Endothelial cell of umbilical vein (primary cell): ENCODE measurements around the gene ADAMTS14. TPM values are rescaled to one million over a fixed set of nuclear protein-coding genes. Genes with fewer than 3 reads are reported as not detected.

Experiments
- BruUV-seq: library from RNA; stranded (reverse); fragments of 400-500 nt; replicated peaks from 2 replicates; lab custom pipeline; 2021; lab: Mats Ljungman, UMichigan
- CTCF ChIA-PET: fragments of 300-600, 350-600 bp; sonication (Branson Sonifier 250); formaldehyde crosslinking; loops from one replicate; lab custom pipeline; 2021; ENCODE audit warnings: antibody characterized with exemption, inconsistent platforms; lab: Charles Lee
- POLR2A ChIA-PET: fragments of 300-600, 350-600 bp; sonication (Branson Sonifier 250); formaldehyde crosslinking; loops from one replicate; lab custom pipeline; 2021; ENCODE audit warnings: antibody characterized with exemption, inconsistent platforms; lab: Charles Lee
- DNase-seq: peaks from one replicate; pipeline ENCODE4 v3.0.0-alpha.2; 2011; ENCODE audit warnings: low read depth, low spot score
- FAIRE-seq: peaks from 2 replicates; lab custom pipeline; 2011; peaks lifted over from hg19 to GRCh38; lab: Jason Lieb, UNC
- H2AFZ ChIP-seq: 2 replicates; pipeline ENCODE4 v1.6.0; 2012; ENCODE audit warnings: low read depth, low read length, control low read depth, inconsistent platforms
- H3K27ac ChIP-seq: 2 replicates; pipeline ENCODE4 v1.5.1; 2011; ENCODE audit warnings: low read depth, mild to moderate bottlenecking, control low read depth, low read length, moderate library complexity; ENCODE audit not compliant: insufficient read depth
- H3K27me3 ChIP-seq, 2 experiments: 2 replicates each; pipeline versions ENCODE4 v1.6.0 to v1.6.1; 2011; ENCODE audit warnings: low read length in 2 of 2, mixed read lengths in 1 of 2; ENCODE audit not compliant: control insufficient read depth in 2 of 2, insufficient read depth in 2 of 2
- H3K36me3 ChIP-seq, 2 experiments: 2 replicates in 1 of 2; 3 replicates in 1 of 2; pipeline ENCODE4 v1.5.1; 2011; ENCODE audit warnings: low read length in 2 of 2, mild to moderate bottlenecking in 1 of 2, moderate library complexity in 1 of 2; ENCODE audit not compliant: control insufficient read depth in 2 of 2, insufficient read depth in 2 of 2; ENCODE audit errors: extremely low read depth in 1 of 2
- H3K4me1 ChIP-seq: 3 replicates; pipeline ENCODE4 v1.5.1; 2011; ENCODE audit warnings: mild to moderate bottlenecking, low read length; ENCODE audit not compliant: control insufficient read depth, insufficient read depth; ENCODE audit errors: extremely low read depth
- H3K4me2 ChIP-seq: 2 replicates; pipeline ENCODE4 v1.6.1; 2011; ENCODE audit warnings: low read length, control low read depth, mixed read lengths; ENCODE audit not compliant: insufficient read depth
- H3K4me3 ChIP-seq, 3 experiments: fragments of 200-600 bp in 1 of 3; sonication (generic), shearing (Covaris generic) in 1 of 3; replicated peaks in 1 of 3; 2 replicates each; pipeline ENCODE4 v1.5.1; 2011 to 2016; ENCODE audit warnings: control low read depth in 3 of 3, low read length in 3 of 3, mild to moderate bottlenecking in 2 of 3, inconsistent platforms in 1 of 3, low read depth in 1 of 3, moderate library complexity in 1 of 3; ENCODE audit not compliant: insufficient read depth in 1 of 3
- H3K79me2 ChIP-seq: 2 replicates; pipeline ENCODE4 v1.6.0; 2012; ENCODE audit warnings: low read length, inconsistent platforms; ENCODE audit not compliant: control insufficient read depth, insufficient read depth
- H3K9ac ChIP-seq: replicated peaks from 2 replicates; pipeline ENCODE3; 2011; ENCODE audit warnings: low read length, control low read depth; ENCODE audit not compliant: insufficient read depth; ENCODE audit errors: extremely low read depth
- H3K9me1 ChIP-seq: replicated peaks from 3 replicates; pipeline ENCODE4 v1.6.0; 2011; ENCODE audit warnings: mild to moderate bottlenecking, low read length; ENCODE audit not compliant: control insufficient read depth, insufficient read depth; ENCODE audit errors: extremely low read depth
- H3K9me3 ChIP-seq: replicated peaks from 2 replicates; pipeline ENCODE4 v1.5.1; 2012; ENCODE audit warnings: low read length, inconsistent platforms; ENCODE audit not compliant: control insufficient read depth, insufficient read depth
- H4K20me1 ChIP-seq: replicated peaks from 2 replicates; pipeline ENCODE3; 2011; ENCODE audit warnings: mild to moderate bottlenecking, low read length; ENCODE audit not compliant: control insufficient read depth, insufficient read depth; ENCODE audit errors: extremely low read depth
- EZH2 ChIP-seq: IDR thresholded peaks from 2 replicates; pipeline ENCODE4 v1.6.1; 2012; ENCODE audit warnings: borderline replicate concordance, low read depth, mild to moderate bottlenecking, moderate library complexity, low read length, inconsistent platforms; ENCODE audit not compliant: severe bottlenecking
- FOS ChIP-seq: IDR thresholded peaks from 2 replicates; pipeline ENCODE4 v1.6.1; 2011; ENCODE audit warnings: mild to moderate bottlenecking, low read length, moderate library complexity, borderline replicate concordance; ENCODE audit not compliant: insufficient read depth
- GATA2 ChIP-seq: IDR thresholded peaks from 2 replicates; pipeline ENCODE4 v1.7.0; 2011; ENCODE audit warnings: low read depth, mild to moderate bottlenecking, moderate library complexity, mixed read lengths, low read length; ENCODE audit not compliant: insufficient read length, insufficient read depth
- JUN ChIP-seq: IDR thresholded peaks from 2 replicates; pipeline ENCODE4 v1.6.1; 2011; ENCODE audit warnings: borderline replicate concordance, low read depth; ENCODE audit not compliant: insufficient read length, insufficient read depth
- MAX ChIP-seq: IDR thresholded peaks from 2 replicates; pipeline ENCODE4 v1.6.1; 2011; ENCODE audit not compliant: insufficient read depth, insufficient read length
- MYC ChIP-seq: IDR thresholded peaks from one replicate; pipeline ENCODE4 v1.6.1; 2011; ENCODE audit warnings: mild to moderate bottlenecking, low read depth, low read length
- POLR2A ChIP-seq: IDR thresholded peaks from 2 replicates; pipeline ENCODE4 v1.6.1; 2012; ENCODE audit warnings: low read depth, mild to moderate bottlenecking, control low read depth, low read length
- POLR2AphosphoS5 ChIP-seq: IDR thresholded peaks from 2 replicates; pipeline ENCODE4 v1.6.1; 2012; ENCODE audit warnings: low read depth, mild to moderate bottlenecking, control low read depth, low read length, moderate library complexity; ENCODE audit not compliant: insufficient read depth
- dilution Hi-C: fragments of 300-500 bp; cut with MboI; formaldehyde crosslinking; loops from one replicate; pipeline ENCODE4 v1.15.0; 2019; ENCODE audit warnings: low sequenced_read_pairs; ENCODE audit not compliant: extremely low pct_ligation_motif_present
- intact Hi-C: fragments of 100-400 bp; cut with micrococcal nuclease; formaldehyde crosslinking; loops from one replicate; pipeline ENCODE4 v1.10.0; 2022
- polyA plus RNA-seq, 4 experiments: library from polyadenylated mRNA; depleted of rRNA in 3 of 4; stranded (reverse) in 3 of 4; unstranded in 1 of 4; fragments of >200 nt; gene quantifications; 2 replicates each; pipeline versions ENCODE4 v1.2.1 to v1.2.3, GENCODE V29; 2011 to 2012; ENCODE audit warnings: missing spikeins in 1 of 4
- total RNA-seq: library from RNA; stranded (reverse); gene quantifications from 2 replicates; pipeline ENCODE4 v1.2.3, GENCODE V29; 2021
- TF ChIP-seq, protein P1 (sequence below), 2 donors: IDR thresholded peaks; 1 replicate in 1 of 2; 2 replicates in 1 of 2; pipeline ENCODE4 v1.5.1; 2011; ENCODE audit warnings: low read length in 2 of 2, mild to moderate bottlenecking in 2 of 2, moderate library complexity in 2 of 2, control low read depth in 1 of 2, inconsistent platforms in 1 of 2, low read depth in 1 of 2; ENCODE audit not compliant: insufficient read depth in 1 of 2; ENCODE audit errors: extremely low read depth in 1 of 2

ADAMTS14 gene
- total and polyA plus RNA-seq, 2 donors (not counting 3 experiments of a cell fraction or from before 2014, with no cell fraction given), result not detected

- TF ChIP-seq POLR2AphosphoS5, result no peak
- TF ChIP-seq, protein P1, sequence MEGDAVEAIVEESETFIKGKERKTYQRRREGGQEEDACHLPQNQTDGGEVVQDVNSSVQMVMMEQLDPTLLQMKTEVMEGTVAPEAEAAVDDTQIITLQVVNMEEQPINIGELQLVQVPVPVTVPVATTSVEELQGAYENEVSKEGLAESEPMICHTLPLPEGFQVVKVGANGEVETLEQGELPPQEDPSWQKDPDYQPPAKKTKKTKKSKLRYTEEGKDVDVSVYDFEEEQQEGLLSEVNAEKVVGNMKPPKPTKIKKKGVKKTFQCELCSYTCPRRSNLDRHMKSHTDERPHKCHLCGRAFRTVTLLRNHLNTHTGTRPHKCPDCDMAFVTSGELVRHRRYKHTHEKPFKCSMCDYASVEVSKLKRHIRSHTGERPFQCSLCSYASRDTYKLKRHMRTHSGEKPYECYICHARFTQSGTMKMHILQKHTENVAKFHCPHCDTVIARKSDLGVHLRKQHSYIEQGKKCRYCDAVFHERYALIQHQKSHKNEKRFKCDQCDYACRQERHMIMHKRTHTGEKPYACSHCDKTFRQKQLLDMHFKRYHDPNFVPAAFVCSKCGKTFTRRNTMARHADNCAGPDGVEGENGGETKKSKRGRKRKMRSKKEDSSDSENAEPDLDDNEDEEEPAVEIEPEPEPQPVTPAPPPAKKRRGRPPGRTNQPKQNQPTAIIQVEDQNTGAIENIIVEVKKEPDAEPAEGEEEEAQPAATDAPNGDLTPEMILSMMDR (IDR thresholded peaks at IDR 0.05; ENCODE audit: extremely low read depth in 1 of 2, insufficient read depth in 1 of 2, low read depth in 1 of 2, low read length in 2 of 2), result no peak
- TF ChIP-seq JUN, result no peak
- no TSS peak for BruUV-seq
- H3K36me3 ChIP-seq, result no peaks in the 10 kb centered on the region
- no peak overlapping the region for H3K4me3 ChIP-seq
- H3K79me2 ChIP-seq, result no peaks in the 10 kb centered on the region
- no peaks in the 10 kb centered on the region for H3K9me1 ChIP-seq
- ChIA-PET CTCF (no interaction called here), POLR2A (no interaction called here)
- no peaks in the 10 kb centered on the region for H3K4me1 ChIP-seq
- no peaks in the 10 kb centered on the region for H3K9me3 ChIP-seq
- dilution Hi-C loops (no loop called here), intact Hi-C loops (no loop called here)
- no peaks in the 10 kb centered on the region for H4K20me1 ChIP-seq
- no peak overlapping the region for H3K4me2 ChIP-seq
- DNase-seq (no peak), FAIRE-seq (no peak)
- no peak overlapping the region for H3K27ac ChIP-seq
- peaks cover 11 to 15% of the 10 kb centered on the region in 2 experiments for H3K27me3 ChIP-seq
- no peak overlapping the region for H2AFZ ChIP-seq
- H3K9ac ChIP-seq, result no peak overlapping the region
Measured at GRCh38 chr10:70677620-70678249, 5.4 kb downstream of the ADAMTS14 start.

DNA sequence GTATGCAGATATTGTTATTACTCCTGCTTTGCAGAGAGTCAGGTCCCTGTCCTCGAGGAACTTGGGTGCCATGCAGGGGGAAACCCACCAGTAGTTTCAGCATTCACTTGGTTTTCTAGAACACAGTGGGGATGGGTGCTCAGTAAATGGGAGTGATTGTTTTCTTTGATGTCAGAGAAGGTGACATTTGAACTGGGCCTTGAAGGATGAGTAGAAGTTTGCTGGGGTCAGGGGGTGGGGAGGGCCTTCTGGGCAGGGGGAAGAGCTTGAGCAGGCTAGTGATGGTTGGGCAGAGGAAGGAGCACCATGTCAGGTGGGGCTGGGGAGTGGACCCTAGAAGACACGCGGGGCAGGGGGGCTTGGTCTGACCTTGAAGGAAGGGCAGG is 5.9 kb downstream of the ADAMTS14 start:
- dilution Hi-C loops (no loop called here), intact Hi-C loops (no loop called here)
- H3K9me3 ChIP-seq, result no peaks in the 10 kb centered on the region
- ChIA-PET CTCF (no interaction called here), POLR2A (no interaction called here)
- peaks cover 8 to 10% of the 10 kb centered on the region in 2 experiments for H3K27me3 ChIP-seq
- H4K20me1 ChIP-seq, result no peaks in the 10 kb centered on the region
- no peaks in the 10 kb centered on the region for H3K9me1 ChIP-seq
- no TSS peak for BruUV-seq
- no peak for FAIRE-seq
- H3K4me2 ChIP-seq, result no peak overlapping the region
- no peak overlapping the region for H2AFZ ChIP-seq
- H3K79me2 ChIP-seq, result no peaks in the 10 kb centered on the region
- no peak for TF ChIP-seq POLR2AphosphoS5
- no peak for TF ChIP-seq GATA2
- TF ChIP-seq, protein P1 (IDR thresholded peaks at IDR 0.05; ENCODE audit: extremely low read depth in 1 of 2, insufficient read depth in 1 of 2, low read depth in 1 of 2, low read length in 2 of 2), result no peak
- TF ChIP-seq POLR2A, result no peak
- TF ChIP-seq EZH2, result no peak
- no peak for TF ChIP-seq FOS
- TF ChIP-seq JUN, result no peak
- TF ChIP-seq MYC, result no peak
- no peak for TF ChIP-seq MAX
- no peak overlapping the region for H3K9ac ChIP-seq
- no peaks in the 10 kb centered on the region for H3K4me1 ChIP-seq
- no peaks in the 10 kb centered on the region for H3K36me3 ChIP-seq
- DNase-seq, result no peak
- no peak overlapping the region for H3K4me3 ChIP-seq
- H3K27ac ChIP-seq, result no peak overlapping the region
